ENCODE measurements around the gene DCD.

DCD gene

GRCh38 chr12:54606556-54606955, 41.6 kb downstream of the DCD start:
- DNase-seq (ENCODE audit: low read depth), result no peak

- no peak for DNase-seq (ENCODE audit: low read depth)
Observed at GRCh38 chr12:54605138-54605970, 42.8 kb downstream of the DCD start.

GRCh38 chr12:54604436-54604835, 43.7 kb downstream of the DCD start:
- no peak for DNase-seq (ENCODE audit: low read depth)

GRCh38 chr12:54603872-54604271, 44.3 kb downstream of the DCD start:
- no peak for DNase-seq (ENCODE audit: low read depth)

GRCh38 chr12:54603173-54603814, 44.9 kb downstream of the DCD start:
- peak; percentile 73 for DNase-seq (ENCODE audit: low read depth)

- no peak for DNase-seq (ENCODE audit: low read depth)
Observed at GRCh38 chr12:54602661-54603060, 45.5 kb downstream of the DCD start.

GRCh38 chr12:54601841-54602240, 46.3 kb downstream of the DCD start:
- DNase-seq (ENCODE audit: low read depth), result peak; percentile 9

GRCh38 chr12:54598970-54599369, 49.2 kb downstream of the DCD start:
- DNase-seq (ENCODE audit: low read depth), result no peak

GRCh38 chr12:54596526-54596946, 51.6 kb downstream of the DCD start:
- DNase-seq (ENCODE audit: low read depth), result peak; percentile 57

- DNase-seq (ENCODE audit: low read depth), result no peak
Observed at GRCh38 chr12:54595471-54595870, 52.7 kb downstream of the DCD start.
